Raji (cell line): ENCODE measurements around the gene RAB5B.
A peak's percentile ranks its signal among the peaks of the same experiment; 100 is the strongest.

Source experiments
- POLR2A ChIP-seq: IDR thresholded peaks from 2 replicates; pipeline ENCODE4 v1.6.1; 2011; ENCODE audit warnings: low read depth, low read length, control low read depth; ENCODE audit not compliant: insufficient read depth

RAB5B gene

GRCh38 chr12:55993230-55993853, 19.5 kb downstream of the RAB5B start:
- TF ChIP-seq POLR2A: no peak

- TF ChIP-seq POLR2A: no peak
Measured at GRCh38 chr12:55995366-55995765, 21.5 kb downstream of the RAB5B start.

GRCh38 chr12:55996201-55996714, 22.4 kb downstream of the RAB5B start:
- no peak for TF ChIP-seq POLR2A

GRCh38 chr12:55996715-55997534, 23.0 kb downstream of the RAB5B start, which contains the start of gene SUOX:
SUOX (plus strand) TSS chr12:55997276; CDS start chr12:56002222, 4,946 bp downstream.
- TF ChIP-seq POLR2A: no peak

DNA sequence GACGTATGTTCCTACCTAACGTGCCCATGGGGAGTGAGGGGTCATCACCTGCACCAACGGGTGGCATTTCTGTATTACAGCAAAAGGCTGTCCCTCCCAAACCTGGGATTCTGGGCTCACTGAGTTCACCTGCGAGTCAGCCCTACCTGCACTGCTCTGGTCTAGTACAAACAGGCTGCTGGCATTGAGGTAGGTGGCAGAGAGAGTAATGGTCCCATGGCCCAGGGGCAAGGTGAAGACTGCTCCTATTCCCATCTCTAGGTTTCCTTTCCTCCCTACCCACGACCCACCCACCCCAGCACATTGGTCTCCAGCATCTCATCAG, 23.6 kb downstream of the RAB5B start:
- no peak for TF ChIP-seq POLR2A

DNA sequence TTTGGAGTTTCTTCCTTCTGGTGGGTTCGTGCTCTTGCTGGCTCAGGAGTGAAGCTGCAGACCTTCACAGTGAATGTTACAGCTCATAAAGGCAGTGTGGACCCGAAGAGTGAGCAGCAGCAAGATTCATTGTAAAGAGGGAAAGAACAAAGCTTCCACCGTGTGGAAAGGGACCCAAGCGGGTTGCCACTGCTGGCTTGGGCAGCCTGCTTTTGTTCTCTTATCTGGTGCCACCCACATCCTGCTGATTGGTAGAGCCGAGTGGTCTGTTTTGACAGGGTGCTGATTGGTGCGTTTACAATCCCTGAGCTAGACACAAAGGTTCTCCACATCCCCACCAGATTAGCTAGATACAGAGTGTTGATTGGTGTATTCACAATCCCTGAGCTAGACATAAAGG, 25.6 kb downstream of the RAB5B start:
- peak; percentile 33; the same call in 1 of the 2 replicates for TF ChIP-seq POLR2A

DNA sequence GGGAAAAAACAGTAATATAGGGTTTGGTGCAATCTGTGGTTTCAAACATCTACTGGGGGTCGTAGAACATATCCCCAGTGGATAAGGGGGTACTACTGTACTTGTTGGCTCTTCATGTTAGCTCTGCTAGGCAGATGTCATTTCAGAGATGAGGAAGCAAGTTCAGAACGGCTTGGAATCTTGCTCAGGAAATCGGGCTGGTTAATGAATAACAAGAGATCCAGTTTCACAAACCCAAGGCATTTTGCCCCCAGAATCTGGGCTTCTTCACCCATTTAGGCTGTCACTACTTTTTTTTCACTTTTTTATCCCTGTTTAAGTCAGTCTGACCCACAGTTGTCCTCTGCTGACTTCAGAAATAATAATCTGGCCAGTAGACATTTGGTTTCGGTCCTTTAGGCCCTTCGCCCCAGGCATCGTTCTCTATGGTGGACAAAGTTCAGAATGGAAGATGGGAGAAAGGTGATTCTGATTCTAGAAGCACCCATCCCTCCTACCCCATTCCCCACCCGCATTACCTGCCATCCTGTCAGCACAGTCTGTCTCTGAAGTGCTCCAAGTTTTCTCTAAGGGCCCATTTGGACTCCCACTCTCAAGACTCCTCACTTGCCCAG, 27.7 kb downstream of the RAB5B start:
- no peak for TF ChIP-seq POLR2A

GRCh38 chr12:56004211-56004610, 30.3 kb downstream of the RAB5B start:
- TF ChIP-seq POLR2A: no peak

- TF ChIP-seq POLR2A: peak; percentile 19; the same call in 1 of the 2 replicates
Measured at GRCh38 chr12:56007564-56008559, 34.0 kb downstream of the RAB5B start.

GRCh38 chr12:56010111-56010570, 36.3 kb downstream of the RAB5B start:
- TF ChIP-seq POLR2A: no peak

DNA sequence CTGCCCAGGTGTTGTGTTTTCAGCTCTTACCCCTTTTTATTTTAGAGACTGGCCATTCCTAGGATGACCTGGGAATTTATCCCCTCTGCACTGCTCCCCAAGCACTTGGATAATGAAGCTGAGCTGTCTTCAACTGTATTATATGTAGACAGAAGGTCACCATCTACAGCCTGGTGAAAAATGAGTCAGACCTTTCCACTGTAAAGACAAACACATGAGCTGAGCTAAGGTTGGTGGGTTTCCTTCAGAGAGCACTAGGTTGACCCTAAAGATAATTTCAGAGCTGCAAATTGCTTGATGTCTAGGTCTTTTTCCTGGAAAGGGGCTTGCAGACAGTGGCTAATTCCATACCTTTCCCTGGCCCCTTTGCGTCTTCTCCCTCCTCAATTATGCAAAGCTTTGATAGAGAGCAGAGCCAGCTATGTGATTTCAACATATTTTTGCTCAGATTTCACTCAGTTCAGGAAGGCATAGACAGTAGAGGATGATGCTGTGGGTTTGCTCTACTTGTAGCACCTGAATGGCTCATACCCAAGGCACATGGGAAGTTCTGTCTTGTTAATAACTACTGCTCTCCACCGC, 37.7 kb downstream of the RAB5B start:
- TF ChIP-seq POLR2A: no peak

DNA sequence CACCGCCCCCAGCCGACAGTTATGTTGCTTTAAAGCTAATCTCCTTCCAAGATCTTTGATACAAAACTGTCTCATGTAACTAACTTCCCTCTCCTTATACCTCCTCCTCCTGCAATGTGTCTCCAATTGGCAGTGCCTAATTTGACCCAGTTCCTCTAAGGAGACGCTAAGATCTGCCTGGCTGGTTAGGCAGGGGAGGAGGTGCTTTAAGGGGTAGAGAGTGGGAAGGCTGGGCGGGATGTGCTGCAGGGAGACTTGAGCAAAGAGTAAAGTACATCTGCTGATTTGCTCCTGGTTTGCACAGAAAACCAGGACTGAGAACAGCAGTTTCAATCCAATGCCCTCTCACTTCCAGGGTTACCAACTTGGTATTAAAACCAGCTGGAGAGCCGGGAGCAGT, 39.6 kb downstream of the RAB5B start:
- no peak for TF ChIP-seq POLR2A

GRCh38 chr12:56014205-56014604, 40.3 kb downstream of the RAB5B start:
- TF ChIP-seq POLR2A: no peak

DNA sequence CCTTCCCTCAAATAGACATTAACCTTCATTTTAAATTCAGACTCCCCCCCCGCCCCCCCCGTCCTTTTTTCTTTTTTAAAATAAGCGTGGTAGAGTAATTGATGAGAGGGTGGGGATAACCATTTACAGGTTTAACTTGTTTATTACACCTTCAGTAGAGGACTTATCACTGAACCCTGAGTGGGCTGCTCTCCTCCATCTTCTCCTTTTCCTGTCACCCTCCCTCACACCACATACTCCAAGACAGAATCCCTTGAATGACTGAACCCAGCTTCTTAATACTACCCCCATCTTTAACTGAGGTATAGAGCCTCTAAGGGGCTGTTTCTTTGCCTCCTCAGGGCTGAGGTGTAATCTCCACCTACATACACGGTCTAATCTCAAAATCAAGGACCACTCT, 43.3 kb downstream of the RAB5B start:
- TF ChIP-seq POLR2A: no peak
